ENCODE results near the gene GPR50. TPM values are rescaled to one million over a fixed set of nuclear protein-coding genes. Genes with fewer than 3 reads are reported as not detected.

The GPR50 gene
- total RNA-seq, 1 donor from 2014 or later: not detected

GRCh38 chrX:151177141-151178027, 1.0 kb downstream of the GPR50 start:
- DNase-seq (ENCODE audit: low read depth) (no peak), FAIRE-seq (no peak)
- H3K36me3 ChIP-seq (ENCODE audit: control insufficient read depth, insufficient read depth, low read length): no peaks in the 10 kb centered on the region
- TF ChIP-seq CTCF (IDR thresholded peaks at IDR 0.05; ENCODE audit: insufficient read depth, low read length, severe bottlenecking): no peak
- no peak overlapping the region for H3K4me3 ChIP-seq (ENCODE audit: low read depth, low read length)
- H3K27me3 ChIP-seq (ENCODE audit: control insufficient read depth, insufficient read depth, low read length): peaks cover 11% of the 10 kb centered on the region

- peaks cover 11% of the 10 kb centered on the region for H3K27me3 ChIP-seq (ENCODE audit: control insufficient read depth, insufficient read depth, low read length)
- FAIRE-seq (no peak), DNase-seq (ENCODE audit: low read depth) (no peak)
- TF ChIP-seq CTCF (IDR thresholded peaks at IDR 0.05; ENCODE audit: insufficient read depth, low read length, severe bottlenecking): no peak
- H3K4me3 ChIP-seq (ENCODE audit: low read depth, low read length): no peak overlapping the region
- no peaks in the 10 kb centered on the region for H3K36me3 ChIP-seq (ENCODE audit: control insufficient read depth, insufficient read depth, low read length)
Observed at GRCh38 chrX:151178746-151179145, 2.4 kb downstream of the GPR50 start.

- peaks cover 9% of the 10 kb centered on the region for H3K27me3 ChIP-seq (ENCODE audit: control insufficient read depth, insufficient read depth, low read length)
- no peak for TF ChIP-seq CTCF (IDR thresholded peaks at IDR 0.05; ENCODE audit: insufficient read depth, low read length, severe bottlenecking)
Observed at GRCh38 chrX:151180400-151180799, 4.0 kb downstream of the GPR50 start.

GRCh38 chrX:151181088-151181487, 4.7 kb downstream of the GPR50 start:
- Histone ChIP-seq H3K4me3 (ENCODE audit: low read depth, low read length) (no peak overlapping the region), H3K27me3 (ENCODE audit: control insufficient read depth, insufficient read depth, low read length) (peaks cover 5% of the 10 kb centered on the region), H3K36me3 (ENCODE audit: control insufficient read depth, insufficient read depth, low read length) (no peaks in the 10 kb centered on the region)
- FAIRE-seq: no peak
- no peak for DNase-seq (ENCODE audit: low read depth)
- no peak for TF ChIP-seq CTCF (IDR thresholded peaks at IDR 0.05; ENCODE audit: insufficient read depth, low read length, severe bottlenecking)

More at GRCh38 chrX:151180400-151180799, 4.0 kb downstream of the GPR50 start:
- FAIRE-seq (no peak), DNase-seq (ENCODE audit: low read depth) (no peak)
- no peaks in the 10 kb centered on the region for H3K36me3 ChIP-seq (ENCODE audit: control insufficient read depth, insufficient read depth, low read length)
- no peak overlapping the region for H3K4me3 ChIP-seq (ENCODE audit: low read depth, low read length)

- FAIRE-seq: no peak
- no peak for DNase-seq (ENCODE audit: low read depth)
- no peak overlapping the region for H3K4me3 ChIP-seq (ENCODE audit: low read depth, low read length)
- H3K36me3 ChIP-seq (ENCODE audit: control insufficient read depth, insufficient read depth, low read length): no peaks in the 10 kb centered on the region
- no peak for TF ChIP-seq CTCF (IDR thresholded peaks at IDR 0.05; ENCODE audit: insufficient read depth, low read length, severe bottlenecking)
- H3K27me3 ChIP-seq (ENCODE audit: control insufficient read depth, insufficient read depth, low read length): no peaks in the 10 kb centered on the region
Observed at GRCh38 chrX:151183233-151183753, 6.9 kb downstream of the GPR50 start.
